HG03280 (cell line): Measurements from ENCODE around the gene FRY.

Experiments
- ATAC-seq: cut with Tn5 transposase; IDR thresholded peaks from one replicate; pipeline ENCODE4 v1.9.1; 2021; ENCODE audit warnings: mild to moderate bottlenecking, moderate library complexity; ENCODE audit not compliant: unreplicated experiment

Gene FRY

DNA sequence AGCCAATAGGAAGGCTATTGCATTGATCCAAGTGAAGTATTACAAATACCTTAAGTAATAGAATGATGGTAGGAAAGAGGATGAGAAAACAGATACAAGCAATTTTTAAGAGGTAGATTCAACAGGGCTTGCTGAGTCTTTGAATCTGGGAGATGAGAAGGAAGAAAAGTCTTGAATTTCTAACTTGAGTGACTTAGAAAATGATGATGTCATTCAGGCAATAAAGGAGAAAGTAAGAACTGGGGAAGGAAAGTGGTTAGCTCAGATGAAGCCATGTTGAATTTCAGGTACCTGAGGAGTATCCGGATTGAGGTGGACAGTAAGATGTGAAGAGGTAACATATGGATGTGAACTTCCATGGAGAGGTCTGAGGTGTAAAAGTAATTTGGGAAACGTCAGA, 15.5 kb upstream of the FRY start:
- ATAC-seq = no peak

DNA sequence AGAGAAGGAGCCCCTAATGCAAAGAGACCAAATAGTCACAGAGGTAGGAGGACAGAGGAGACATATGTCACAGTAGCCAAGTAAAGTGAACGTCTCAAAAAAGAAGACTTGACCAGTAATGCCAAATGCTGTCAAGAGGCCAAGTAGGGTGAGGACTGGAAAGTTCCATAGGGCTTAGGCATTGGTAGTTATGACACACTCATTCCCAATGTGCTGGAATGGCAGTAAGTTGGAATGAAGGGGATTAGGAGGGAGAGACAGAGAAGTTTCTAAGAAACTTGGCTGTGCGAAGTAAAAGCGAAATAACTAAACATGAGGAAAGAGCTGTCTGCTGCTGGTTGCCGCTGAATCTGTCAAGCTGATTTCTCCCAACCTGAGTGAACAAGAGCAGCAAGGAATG, 14.9 kb upstream of the FRY start:
- no peak for ATAC-seq

DNA sequence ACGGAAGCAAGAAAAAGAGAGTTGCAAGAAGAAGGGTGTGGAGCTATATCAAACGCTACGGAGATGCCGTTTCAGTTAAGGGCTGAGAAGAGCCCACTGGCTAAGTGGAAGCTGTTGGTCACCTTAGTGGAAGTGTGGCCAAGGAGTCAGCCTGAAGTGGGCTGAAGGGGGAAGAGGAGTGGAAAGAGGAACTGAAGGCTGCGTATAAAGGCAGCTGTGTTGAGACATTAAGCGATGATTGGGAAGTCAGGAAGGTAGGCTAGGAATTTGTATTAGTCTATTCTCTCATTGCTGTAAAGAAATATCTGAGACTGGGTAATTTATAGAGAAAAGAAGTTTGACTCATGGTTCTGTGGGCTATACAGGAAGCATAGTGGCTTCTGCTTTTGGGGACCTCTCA, 14.1 kb upstream of the FRY start:
- no peak for ATAC-seq

DNA sequence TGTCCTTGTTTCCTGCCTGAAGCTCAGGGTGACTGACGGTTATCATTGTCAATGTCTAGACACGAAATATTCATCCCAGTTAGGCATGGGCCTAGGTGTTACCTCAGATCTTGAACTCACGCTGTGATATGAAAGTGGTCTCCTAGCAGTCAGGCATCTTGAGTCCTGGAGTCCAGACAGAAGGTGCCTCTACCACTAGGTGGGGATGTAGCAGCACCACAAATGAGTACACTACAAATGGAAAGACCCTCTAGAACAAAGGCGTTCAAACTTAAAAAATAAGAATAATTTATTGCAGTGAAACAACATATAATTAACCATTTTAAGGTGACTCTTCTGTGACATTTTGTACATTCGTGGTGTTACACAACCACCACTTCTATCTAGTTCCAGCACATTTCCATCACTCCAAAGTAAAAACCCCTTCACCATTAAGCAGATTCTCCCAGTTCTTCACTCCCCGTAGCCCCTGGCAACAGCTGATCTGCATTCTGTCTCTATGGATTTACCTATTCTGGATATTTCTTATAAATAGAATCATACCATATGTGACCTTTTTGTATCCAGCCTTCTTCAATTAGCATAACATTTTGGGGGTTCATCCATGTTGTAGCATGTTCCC, 11.9 kb upstream of the FRY start:
- ATAC-seq = no peak

DNA sequence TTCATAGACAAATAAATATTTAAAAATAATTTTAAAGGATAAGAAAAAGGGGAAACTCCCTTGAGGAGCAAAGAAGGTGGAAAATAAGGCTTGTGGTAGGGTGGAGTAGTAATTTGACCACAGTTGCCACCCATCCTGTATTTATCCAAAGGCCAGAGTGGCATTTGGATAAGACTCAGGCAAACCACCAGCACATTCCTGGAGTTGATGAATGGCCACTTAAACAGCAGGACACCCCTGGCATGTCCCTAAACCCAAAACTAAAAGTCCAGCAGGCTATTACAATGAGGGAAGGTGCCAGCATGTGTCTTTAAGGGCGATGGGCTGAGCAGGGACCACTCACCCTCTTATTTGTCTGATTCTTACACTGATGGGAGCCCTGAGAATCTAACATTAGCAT, 9.8 kb upstream of the FRY start:
- no peak for ATAC-seq

DNA sequence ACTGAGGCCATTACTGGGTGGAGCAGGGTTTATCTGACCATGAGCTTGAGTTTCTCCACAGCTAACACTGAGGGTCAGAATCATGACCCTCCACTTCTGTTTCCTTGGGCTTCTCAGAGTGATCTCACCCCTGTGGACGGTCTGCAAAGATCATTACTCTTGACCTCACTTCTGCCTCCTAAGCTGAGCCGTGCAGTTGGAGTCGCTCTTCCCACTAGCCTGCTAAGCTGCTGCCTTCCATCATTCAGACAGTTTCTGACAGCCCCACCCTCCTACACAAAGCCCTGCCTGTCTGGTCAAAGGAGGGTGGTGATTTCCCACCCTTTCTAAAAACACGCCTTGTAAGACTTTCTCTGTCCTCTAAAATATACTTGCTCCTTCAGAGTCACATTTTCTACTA, 9.3 kb upstream of the FRY start:
- no peak for ATAC-seq

DNA sequence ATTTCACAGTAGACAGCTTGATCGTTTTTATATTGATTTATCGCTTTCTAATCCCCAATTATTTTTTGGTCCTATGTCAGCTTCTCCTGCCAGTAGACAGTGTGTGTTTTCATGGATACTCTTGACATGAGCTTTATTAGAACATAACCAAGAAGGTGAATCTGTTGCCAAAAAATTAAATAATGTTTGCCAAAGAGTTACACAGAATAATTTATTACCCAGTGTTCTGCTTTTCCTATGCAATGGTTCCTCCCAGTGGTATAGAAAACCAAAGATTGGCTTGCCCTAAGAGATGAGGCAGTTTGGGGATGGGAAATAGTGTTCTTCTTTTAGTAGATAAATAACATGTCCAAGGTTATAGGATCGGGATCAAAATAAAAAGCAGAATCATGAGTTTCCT, 8.5 kb upstream of the FRY start:
- no peak for ATAC-seq

DNA sequence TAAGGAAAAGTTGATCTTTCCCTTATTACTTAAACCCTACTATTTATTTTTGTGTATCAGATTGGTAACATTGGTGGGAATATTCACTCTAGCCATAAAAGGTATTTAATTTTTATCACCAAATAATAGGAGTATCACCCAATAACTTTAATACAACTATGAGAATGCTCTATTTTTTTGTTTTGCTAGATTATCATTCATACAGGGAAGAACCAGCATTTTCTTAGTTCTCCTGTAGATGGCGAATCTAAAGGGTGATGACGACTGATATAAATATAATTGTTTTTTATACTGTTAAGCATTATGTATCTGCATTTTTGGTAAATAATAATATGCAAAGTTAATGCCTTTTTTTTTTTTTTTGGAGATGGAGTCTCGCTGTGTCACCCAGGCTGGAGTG, 7.9 kb upstream of the FRY start:
- no peak for ATAC-seq

DNA sequence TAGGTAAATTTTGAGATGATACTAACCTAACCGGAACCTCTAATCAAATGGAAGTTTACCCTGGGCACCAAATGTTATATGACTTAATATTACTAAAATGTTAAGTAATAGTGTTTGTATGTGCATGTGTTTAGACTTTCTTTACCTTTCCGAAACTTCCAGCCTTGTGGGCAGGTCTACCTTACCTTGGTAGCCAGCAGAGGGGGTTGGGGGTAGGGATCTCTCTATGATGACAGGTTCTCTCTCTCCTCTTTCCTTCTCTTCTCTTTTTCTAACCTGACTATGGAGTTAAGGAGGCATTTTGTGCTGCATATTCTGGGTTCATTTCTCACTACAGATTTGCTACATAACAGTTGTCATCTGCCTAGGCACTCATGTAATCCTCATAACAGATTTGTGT, 6.8 kb upstream of the FRY start:
- no peak for ATAC-seq

DNA sequence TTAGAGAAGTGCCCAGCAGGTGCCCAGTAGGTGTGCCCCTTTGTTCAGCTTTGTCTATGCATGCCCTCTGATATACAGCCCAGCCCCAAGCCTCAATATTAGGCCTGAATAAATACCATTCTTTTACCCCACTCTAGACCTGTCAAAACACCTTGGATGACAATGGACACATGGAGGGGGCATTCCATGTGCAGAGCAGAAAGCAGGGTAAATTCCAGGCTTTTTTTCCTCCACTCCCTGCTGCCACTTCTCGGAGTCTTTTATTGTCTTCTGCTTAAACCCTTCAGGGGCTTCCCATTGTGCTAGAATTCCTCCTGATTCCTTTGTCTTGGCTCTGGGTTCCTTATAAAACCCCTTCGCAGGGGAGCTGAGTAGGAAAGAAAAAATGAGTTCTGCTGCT, 5.8 kb upstream of the FRY start:
- ATAC-seq = no peak

DNA sequence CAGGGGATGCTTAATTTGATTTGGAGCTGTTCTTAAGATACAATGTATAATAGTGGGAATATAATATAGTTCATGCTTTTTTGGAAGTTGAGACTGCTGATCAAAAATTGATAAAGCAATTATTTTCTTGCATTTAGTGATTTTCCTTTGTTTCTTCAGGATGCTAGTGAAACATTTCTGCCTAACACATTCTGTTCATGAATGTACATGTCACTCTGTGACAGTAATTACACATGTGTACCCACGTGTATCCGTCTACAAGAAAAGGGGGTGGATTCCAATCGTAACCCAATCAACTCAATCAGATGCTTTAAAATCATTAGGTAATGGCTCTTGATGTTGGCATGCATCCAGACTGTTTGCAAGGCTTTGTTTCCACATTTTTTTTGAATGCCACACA, 5.0 kb upstream of the FRY start:
- no peak for ATAC-seq

DNA sequence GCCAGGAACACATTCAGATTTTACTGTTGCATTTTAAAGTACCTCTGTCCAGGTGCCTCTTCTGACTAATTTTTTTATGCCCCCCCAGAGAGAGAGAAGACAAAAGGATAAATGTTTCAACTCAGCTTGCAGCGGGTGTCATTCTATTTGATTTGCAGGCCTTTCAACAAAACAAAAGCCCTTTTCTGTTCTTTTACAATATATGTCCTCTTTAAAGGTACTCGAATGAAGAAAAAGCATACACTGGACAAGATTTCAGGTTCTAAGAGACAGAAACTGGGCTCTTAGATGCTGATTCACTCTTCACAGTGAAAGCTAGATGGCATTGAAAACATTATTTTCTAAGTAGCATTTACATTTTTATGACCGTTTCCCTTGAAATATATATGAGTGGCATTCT, 2.9 kb upstream of the FRY start:
- no peak for ATAC-seq

DNA sequence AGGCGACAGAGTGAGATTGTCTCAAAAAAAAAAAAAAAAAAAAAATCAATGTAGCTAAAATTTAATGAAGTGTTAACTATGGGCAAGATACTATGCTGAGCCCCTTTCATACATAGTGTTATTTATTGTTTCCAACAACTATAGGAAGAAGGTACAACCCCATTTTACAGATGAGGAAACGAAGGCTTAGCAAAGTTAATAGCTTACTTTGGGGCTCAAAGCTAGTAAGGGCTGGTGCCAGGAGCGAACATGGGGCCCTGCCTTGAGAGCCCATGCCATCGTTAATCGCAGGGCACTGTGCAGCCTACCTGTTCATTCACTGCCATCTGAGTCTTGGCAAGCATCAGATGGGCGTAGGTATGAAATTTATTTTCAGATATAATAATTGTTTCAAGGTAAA, 1.9 kb upstream of the FRY start:
- ATAC-seq = no peak

DNA sequence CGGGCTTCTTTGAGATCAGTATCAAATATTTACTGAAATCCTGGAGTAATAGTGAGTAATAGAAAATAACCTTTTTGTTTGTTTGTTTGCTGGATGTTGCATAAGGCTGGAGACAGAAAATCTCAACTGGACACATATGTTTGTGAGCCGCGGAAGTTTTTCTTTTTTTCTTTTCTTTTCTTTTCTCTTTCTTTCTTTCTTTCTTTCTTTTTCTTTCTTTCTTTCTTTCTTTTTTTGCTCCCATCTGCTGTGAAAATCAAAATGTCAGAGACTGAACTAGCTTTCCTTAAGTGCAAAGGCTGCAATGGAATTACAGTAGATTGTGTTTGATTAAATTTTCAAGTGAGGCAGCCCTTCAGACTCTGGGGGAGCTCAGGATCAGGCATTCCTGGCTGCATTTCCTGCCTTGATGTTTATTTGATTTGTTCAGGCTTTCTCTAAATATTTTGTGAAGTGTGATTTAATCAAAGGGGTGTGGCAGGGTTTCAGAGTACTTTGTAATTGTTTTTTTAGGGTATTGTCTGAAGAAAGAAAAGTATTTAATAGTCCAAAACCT, 319 bp downstream of the FRY start:
- ATAC-seq = no peak

DNA sequence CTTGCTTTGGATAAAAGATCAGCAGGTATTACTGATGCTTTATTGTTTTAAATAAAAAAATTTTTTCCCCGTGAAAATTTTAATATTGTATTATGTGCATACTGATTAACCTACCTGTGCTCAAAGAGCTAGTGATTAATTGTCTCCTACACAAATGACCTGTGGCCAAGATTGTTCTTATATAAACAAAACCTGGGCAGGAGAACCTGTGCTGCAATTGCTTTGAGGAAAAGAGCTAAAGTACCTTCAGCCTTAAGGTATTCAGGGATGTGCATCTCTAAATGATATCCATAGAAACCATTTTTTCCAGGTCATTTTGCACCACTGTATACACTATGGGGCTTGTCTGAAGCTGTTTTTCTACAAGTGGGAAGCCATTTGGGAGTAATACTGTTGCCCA, 1.2 kb downstream of the FRY start:
- no peak for ATAC-seq

DNA sequence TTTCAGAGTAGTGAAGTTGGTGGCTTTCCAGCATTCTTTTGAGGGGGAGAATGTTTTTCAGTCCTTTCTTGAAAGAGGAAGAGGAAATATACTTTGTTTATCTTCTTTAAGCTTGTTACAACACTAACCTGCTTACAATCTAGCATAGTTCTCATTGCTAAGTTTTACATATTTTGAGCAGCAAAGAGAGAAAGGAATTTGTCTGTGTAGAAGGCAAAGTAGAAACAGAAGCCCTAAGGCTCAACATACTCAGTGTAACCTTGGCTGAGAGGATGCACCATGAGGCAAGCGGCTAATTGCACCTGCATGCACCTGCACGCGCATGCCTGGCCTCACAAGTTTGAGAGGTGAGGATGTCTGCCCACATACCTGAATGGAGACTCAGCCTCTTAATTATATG, 2.2 kb downstream of the FRY start:
- no peak for ATAC-seq

DNA sequence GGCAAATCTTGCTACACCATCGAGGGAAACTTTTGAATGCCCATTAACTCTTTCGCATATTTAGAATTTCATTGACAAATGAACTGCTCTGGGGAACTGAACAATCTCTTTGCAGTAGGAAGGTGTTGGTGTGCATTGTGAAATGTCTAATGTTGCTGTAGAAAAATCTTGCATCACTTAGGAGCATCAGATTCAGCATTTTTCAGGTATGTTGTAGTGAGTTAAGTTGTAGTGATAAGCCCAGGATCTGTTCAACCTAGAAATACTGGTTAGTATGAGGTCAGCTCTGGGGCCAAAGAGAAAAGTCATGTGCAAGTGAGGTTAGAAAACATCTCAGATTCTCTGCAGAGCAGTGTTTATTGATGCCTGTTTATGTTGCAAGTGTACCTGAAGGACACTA, 4.1 kb downstream of the FRY start:
- ATAC-seq = no peak

DNA sequence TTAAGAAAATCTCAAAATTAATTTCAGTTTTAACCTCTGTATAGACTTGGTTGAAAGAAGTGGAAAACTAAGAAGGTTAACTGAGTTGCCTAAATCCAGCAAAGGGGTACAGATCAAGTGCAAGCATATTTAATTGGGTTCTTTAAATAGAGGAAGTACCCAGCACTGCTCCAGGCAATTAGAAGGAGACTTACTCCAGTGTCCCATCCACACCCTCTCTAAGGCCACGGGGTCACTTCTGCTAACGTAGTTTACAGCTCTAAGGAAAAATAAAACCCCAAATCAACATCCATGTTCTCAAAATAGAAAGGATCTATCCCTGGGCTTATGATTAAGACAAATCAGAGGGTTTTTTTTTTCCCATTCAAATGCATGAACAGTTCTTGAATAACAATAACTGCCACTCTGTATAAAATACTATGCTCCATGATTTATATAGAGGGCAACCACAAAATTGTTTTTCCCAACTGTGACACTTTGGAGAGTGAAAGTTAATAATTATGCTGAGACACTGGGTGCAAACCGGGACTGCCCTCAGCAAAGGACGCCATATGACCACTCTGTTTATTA, 4.6 kb downstream of the FRY start:
- ATAC-seq = no peak

DNA sequence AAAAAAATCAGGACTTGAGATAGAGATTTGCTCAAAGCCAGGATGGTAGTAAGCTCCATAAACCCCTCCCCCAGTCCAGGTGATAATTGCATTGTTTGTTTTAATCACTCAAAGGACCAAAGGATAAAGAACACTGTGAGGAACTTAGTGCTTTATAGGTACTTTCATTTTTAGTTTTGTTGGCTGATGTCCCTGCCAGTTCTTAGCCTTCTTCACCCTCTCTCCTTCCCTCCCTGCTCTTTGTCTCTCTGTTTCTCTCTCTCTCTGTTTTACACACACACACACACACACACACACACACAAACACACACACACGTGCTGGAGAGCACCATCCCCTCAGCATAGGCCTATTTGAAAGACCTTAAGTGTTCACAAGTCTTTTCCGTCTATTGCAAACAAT, 5.2 kb downstream of the FRY start:
- no peak for ATAC-seq

DNA sequence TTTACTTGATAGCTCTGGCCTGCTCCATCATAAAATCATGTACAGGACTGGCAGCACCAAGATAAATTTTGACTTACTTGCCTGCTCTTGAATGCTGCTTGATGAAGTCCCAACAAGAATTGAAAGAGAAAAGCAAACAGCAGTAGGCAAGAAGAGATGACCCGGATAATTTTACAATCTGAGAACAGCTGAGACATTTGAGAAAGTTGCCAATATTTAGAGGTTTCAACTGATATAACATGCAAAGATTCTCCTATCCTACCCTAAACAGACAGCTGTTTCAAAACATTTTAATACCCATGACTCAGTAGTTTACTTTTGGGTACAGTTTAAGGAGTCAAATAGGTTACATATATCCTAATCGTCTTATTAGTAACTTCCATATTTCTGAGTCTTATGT, 5.9 kb downstream of the FRY start:
- no peak for ATAC-seq

DNA sequence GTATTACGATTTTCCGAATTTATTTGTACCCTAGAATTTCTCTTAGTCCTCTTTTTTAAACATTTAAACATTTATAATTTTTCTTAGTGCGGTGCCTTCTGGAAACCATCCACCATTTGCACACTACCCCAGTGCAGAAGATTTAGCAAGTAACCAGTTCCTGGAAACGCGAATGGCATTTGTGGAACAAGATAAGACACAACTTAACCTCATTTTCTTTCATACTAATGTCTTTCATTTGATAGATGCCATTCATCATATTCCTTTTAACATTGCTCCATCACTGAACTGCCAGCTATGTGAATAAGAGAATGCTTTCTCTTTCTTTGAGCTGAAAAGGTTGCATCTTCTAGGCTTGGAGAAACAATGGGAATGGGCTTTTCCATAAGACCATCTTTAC, 6.8 kb downstream of the FRY start:
- ATAC-seq = no peak

DNA sequence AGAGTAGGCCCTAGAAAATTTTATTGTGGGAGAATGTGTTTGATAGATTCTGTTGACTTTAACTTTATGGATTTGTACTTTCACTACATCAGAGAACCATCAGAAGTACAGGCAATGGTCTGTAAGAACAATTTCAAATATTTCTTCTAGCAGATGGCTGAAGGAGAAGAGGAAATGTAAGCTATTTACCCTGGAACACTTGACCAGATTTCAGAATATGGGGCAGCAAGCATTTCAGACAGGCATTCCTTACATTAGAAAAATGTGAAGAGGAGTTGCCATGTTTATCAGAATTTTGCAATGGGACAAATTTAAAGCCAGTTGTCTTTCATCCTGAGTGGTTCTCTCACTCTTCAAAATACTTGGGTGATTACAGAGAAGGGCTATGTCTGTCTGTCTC, 7.5 kb downstream of the FRY start:
- no peak for ATAC-seq

DNA sequence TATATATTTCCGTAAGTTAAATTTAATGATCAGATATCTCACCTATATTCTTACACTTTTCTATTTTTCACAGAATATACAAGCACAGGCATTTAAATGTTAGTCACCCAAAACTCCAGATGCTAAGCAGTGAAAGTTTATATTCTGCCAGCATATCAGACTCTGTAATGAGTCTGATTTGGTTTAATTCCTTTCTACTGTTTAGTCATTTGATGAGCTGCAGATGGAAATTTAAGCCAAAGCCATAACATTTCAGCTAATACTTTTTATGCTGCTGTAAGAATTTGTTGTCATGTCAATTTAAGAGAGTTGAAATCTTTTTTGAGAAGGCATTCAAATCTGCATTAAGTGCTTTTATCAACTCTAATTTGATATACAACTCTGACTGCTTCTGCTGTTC, 8.0 kb downstream of the FRY start:
- no peak for ATAC-seq
